Panc1 (cell line): ENCODE data around the gene LSS. TPM values are rescaled to one million over a fixed set of nuclear protein-coding genes. Genes with fewer than 3 reads are reported as not detected.

Experiments
- ATAC-seq: fragments of 200-7000 bp; cut with Tn5 transposase; 2 replicates; pipeline ENCODE4 v1.9.1; 2020; ENCODE audit warnings: mild to moderate bottlenecking, moderate library complexity
- BruUV-seq: library from RNA; stranded (reverse); fragments of 400-500 nt; replicated peaks from 2 replicates; lab custom pipeline; 2021; lab: Mats Ljungman, UMichigan
- CTCF ChIA-PET: fragments of 300-600 bp; sonication (Branson Sonifier 250); formaldehyde crosslinking; loops from one replicate; lab custom pipeline; 2022; ENCODE audit warnings: antibody characterized with exemption; lab: Charles Lee
- POLR2A ChIA-PET: fragments of 300-600 bp; sonication (Branson Sonifier 250); formaldehyde crosslinking; loops from one replicate; lab custom pipeline; 2022; ENCODE audit warnings: antibody characterized with exemption; lab: Charles Lee
- DNase-seq: peaks from one replicate; pipeline ENCODE4 v3.0.0-alpha.2; 2010; ENCODE audit warnings: low read depth, low spot score
- H3K27ac ChIP-seq: 2 replicates; pipeline ENCODE4 v1.5.1; 2011; ENCODE audit warnings: mild to moderate bottlenecking, low read length, inconsistent platforms
- H3K27me3 ChIP-seq: fragments of 200-500 bp; sonication (Bioruptor generic); 2 replicates; pipeline ENCODE4 v1.6.0; 2014; ENCODE audit warnings: low read length, inconsistent platforms; ENCODE audit not compliant: control insufficient read depth, insufficient read depth
- H3K36me3 ChIP-seq: fragments of 200-500 bp; sonication (Bioruptor generic); 2 replicates; pipeline ENCODE4 v1.5.1; 2014; ENCODE audit warnings: inconsistent platforms, mild to moderate bottlenecking, low read length, moderate library complexity; ENCODE audit not compliant: control insufficient read depth, insufficient read depth
- H3K4me1 ChIP-seq: 2 replicates; pipeline ENCODE4 v1.5.1; 2011; ENCODE audit warnings: inconsistent platforms, mild to moderate bottlenecking, low read length, moderate library complexity; ENCODE audit not compliant: control insufficient read depth, insufficient read depth
- H3K4me3 ChIP-seq, 2 experiments: 2 replicates each; pipeline ENCODE4 v1.5.1; 2011 to 2012; ENCODE audit warnings: low read depth in 2 of 2, low read length in 2 of 2, mild to moderate bottlenecking in 2 of 2, inconsistent platforms in 1 of 2, moderate library complexity in 1 of 2
- H3K9me3 ChIP-seq: fragments of 200-500 bp; sonication (Bioruptor generic); 2 replicates; pipeline ENCODE4 v1.5.1; 2014; ENCODE audit warnings: low read depth, mild to moderate bottlenecking, inconsistent platforms, low read length, moderate library complexity; ENCODE audit not compliant: control insufficient read depth, insufficient read depth
- POLR2AphosphoS5 ChIP-seq: IDR thresholded peaks from 2 replicates; pipeline ENCODE4 v1.6.1; 2012; ENCODE audit warnings: mild to moderate bottlenecking, low read depth, low read length, moderate library complexity
- REST ChIP-seq, 2 experiments: IDR thresholded peaks; 2 replicates each; pipeline ENCODE4 v1.6.1; 2011 to 2012; ENCODE audit warnings: low read depth in 2 of 2, control low read depth in 1 of 2, low read length in 1 of 2, mild to moderate bottlenecking in 1 of 2, moderate library complexity in 1 of 2; ENCODE audit not compliant: insufficient read depth in 1 of 2
- SIN3A ChIP-seq: IDR thresholded peaks from 2 replicates; pipeline ENCODE4 v1.6.1; 2012; ENCODE audit warnings: low read depth, mild to moderate bottlenecking, low read length, moderate library complexity, borderline replicate concordance; ENCODE audit not compliant: insufficient read depth
- TCF7L2 ChIP-seq: IDR thresholded peaks from 2 replicates; pipeline ENCODE4 v1.6.1; 2011; ENCODE audit warnings: mild to moderate bottlenecking, low read depth, low read length, inconsistent platforms
- in situ Hi-C: cut with HindIII; loops from 2 replicates; pipeline ENCODE4 v1.10.0; 2016; ENCODE audit warnings: low sequenced_read_pairs, low pct_unique_long_range_greater_than_20kb
- intact Hi-C: fragments of 100-400 bp; cut with micrococcal nuclease; formaldehyde crosslinking; loops from one replicate; pipeline ENCODE4 v1.10.0; 2022; ENCODE audit not compliant: unreplicated experiment
- total RNA-seq: library from RNA; stranded (reverse); gene quantifications from one replicate; pipeline ENCODE4 v1.2.1, GENCODE V29; 2021; ENCODE audit not compliant: unreplicated experiment
- TF ChIP-seq, protein P1 (sequence below): fragments of 450-650 bp; IDR thresholded peaks from 2 replicates; pipeline ENCODE4 v1.5.1; 2017; ENCODE audit warnings: mild to moderate bottlenecking

Gene LSS
- total RNA-seq, 1 experiment from 2014 or later = 111 TPM

DNA sequence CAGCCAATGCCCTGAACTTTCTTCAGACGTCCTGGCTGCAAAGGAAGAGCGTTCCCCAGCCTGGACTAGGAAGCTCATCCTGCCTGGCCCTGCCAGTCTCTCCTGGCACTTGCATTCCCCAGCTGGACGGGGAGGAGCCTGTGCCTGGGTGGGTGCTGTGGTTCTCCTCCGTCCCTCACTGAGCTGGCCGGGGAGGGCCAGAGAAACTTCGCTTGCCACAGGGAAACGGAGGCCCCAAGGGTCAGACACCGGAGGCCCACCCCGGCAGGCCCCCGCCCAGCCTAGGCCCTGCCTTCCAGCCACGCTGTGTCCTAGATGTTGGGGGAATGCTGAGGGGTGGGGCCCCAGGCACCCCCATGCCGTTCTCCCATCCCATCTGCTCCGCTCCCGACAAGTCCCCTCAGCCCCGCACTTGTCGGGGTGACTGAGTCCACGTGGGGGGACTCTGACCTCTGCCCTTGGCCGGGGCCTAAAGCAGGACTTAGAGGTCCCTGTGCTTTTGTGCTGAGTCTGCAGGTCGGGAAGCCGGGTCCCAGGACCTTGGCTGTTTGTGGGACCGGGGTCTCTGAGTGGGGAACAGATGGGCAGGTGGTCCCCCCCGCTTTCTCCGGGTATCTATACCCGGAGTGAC is 78.0 kb downstream of the LSS start:
- Histone ChIP-seq H3K27me3 (no peaks in the 10 kb centered on the region), H3K4me3 (no peak overlapping the region), H3K36me3 (no peaks in the 10 kb centered on the region), H3K27ac (no peak overlapping the region), H3K4me1 (no peaks in the 10 kb centered on the region), H3K9me3 (no peaks in the 10 kb centered on the region)
- intact Hi-C loops (no loop called here), in situ Hi-C loops (no loop called here)
- BruUV-seq = no TSS peak
- ChIA-PET CTCF (no interaction called here), POLR2A (no interaction called here)
- no peak for DNase-seq
- TF ChIP-seq TCF7L2 = no peak
- TF ChIP-seq POLR2AphosphoS5 = no peak
- TF ChIP-seq, protein P1, sequence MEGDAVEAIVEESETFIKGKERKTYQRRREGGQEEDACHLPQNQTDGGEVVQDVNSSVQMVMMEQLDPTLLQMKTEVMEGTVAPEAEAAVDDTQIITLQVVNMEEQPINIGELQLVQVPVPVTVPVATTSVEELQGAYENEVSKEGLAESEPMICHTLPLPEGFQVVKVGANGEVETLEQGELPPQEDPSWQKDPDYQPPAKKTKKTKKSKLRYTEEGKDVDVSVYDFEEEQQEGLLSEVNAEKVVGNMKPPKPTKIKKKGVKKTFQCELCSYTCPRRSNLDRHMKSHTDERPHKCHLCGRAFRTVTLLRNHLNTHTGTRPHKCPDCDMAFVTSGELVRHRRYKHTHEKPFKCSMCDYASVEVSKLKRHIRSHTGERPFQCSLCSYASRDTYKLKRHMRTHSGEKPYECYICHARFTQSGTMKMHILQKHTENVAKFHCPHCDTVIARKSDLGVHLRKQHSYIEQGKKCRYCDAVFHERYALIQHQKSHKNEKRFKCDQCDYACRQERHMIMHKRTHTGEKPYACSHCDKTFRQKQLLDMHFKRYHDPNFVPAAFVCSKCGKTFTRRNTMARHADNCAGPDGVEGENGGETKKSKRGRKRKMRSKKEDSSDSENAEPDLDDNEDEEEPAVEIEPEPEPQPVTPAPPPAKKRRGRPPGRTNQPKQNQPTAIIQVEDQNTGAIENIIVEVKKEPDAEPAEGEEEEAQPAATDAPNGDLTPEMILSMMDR = no peak
- TF ChIP-seq SIN3A = no peak
- TF ChIP-seq REST (IDR thresholded peaks at IDR 0.05; ENCODE audit: insufficient read depth in 1 of 2, low read depth in 2 of 2, low read length in 1 of 2) = no peak
- ATAC-seq = no peak

DNA sequence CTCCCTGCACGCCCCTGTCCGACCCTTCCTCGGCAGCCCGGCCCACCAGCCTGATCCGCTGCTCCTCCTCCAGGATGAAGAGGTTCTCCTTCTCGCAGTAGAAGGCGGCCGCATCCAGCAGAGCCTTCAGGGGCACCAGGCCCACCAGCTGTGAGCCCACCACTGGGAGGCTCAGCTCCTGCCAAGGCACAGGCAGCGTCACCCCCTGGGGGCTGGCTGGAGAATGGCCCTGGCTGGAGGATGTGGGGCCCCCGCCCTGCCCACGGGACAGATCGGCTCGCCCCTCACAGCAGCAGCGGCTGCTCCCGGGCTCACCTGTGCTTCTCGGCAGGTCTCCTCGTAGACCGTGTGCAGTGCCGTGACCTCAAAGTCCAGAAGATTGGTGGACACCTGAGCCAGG is 78.5 kb downstream of the LSS start:
- DNase-seq = no peak
- CTCF ChIA-PET = interaction anchor here (0.7 kb wide), 1 partner anchor 181 kb away, joined by 9 read pairs; no protein-coding TSS in a partner anchor

More for the DNA sequence above, 78.5 kb downstream of the LSS start:
- intact Hi-C loops (no loop called here), in situ Hi-C loops (no loop called here)
- no peaks in the 10 kb centered on the region for H3K9me3 ChIP-seq
- no peaks in the 10 kb centered on the region for H3K27me3 ChIP-seq
- TF ChIP-seq SIN3A (no peak), POLR2AphosphoS5 (no peak), TCF7L2 (no peak), REST (IDR thresholded peaks at IDR 0.05; ENCODE audit: insufficient read depth in 1 of 2, low read depth in 2 of 2, low read length in 1 of 2) (no peak)
- TF ChIP-seq, protein P1 = no peak
- POLR2A ChIA-PET = interaction anchor here (0.6 kb wide), 1 partner anchor 265 kb away, joined by 7 read pairs; no protein-coding TSS in a partner anchor
- H3K4me3 ChIP-seq = no peak overlapping the region
- no peaks in the 10 kb centered on the region for H3K36me3 ChIP-seq
- no peak for ATAC-seq
- BruUV-seq = no TSS peak
- H3K4me1 ChIP-seq = no peaks in the 10 kb centered on the region
- no peak overlapping the region for H3K27ac ChIP-seq
